ENCODE measurements around the gene TMEM203.
A peak's percentile ranks its signal among the peaks of the same experiment; 100 is the strongest.

TMEM203 gene

DNA sequence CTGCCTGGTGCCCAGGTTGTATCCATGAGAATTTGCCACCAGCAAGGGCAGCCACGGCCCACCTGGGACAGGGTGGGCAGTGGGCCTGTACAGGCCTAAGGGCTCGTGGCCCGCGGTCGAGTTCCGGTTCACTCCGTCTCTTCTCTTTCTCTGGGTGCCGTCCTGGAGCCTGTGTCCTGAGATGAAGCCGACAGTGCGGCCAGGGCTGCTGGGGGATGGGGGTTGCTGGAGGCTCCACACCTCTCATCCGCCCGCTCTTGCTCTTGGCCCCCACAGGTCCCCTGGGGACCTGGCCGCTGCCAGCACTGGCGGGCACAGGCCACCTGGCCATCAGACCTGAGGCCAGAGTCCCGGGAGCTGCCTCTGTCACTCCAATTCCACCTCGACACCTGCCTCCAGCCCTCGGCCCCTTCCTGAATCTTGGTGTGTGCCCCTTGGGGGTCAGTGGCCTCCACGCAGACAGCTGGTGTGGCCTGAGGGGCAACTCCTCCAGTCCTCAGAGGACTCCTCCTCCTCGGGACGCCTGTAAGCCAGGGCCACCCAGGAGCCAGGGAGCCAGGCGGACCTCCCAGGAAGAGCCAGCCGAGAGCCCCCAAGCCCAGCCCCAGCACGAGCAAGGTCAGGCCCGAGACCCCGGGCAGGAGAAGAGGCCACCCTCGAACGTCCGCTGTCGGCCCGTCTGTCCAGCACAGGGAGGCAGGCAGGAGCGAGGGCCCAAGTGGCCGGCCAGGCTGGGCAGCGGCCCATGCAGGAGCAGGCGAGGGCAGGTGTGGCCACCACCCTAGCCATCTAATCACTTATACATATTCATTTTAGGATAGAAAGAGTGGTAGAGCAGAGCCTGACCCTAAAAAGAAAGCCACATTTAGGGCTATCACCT, 40.8 kb downstream of the TMEM203 start:
- Histone ChIP-seq H3K4me3 (ENCODE audit: low read depth, low read length) (no peak overlapping the region), H3K9me3 (ENCODE audit: control insufficient read depth, insufficient read depth, low read depth, low read length) (no peaks in the 10 kb centered on the region), H3K27ac (ENCODE audit: low read depth, low read length) (no peak overlapping the region), H3K9ac (ENCODE audit: low read length) (no peak overlapping the region), H3K4me1 (ENCODE audit: control insufficient read depth, insufficient read depth, low read length) (no peaks in the 10 kb centered on the region), H3K27me3 (ENCODE audit: control insufficient read depth, insufficient read depth, low read length) (peaks cover 100% of the 10 kb centered on the region), H3K36me3 (ENCODE audit: control insufficient read depth, insufficient read depth, low read length) (no peaks in the 10 kb centered on the region)

DNA sequence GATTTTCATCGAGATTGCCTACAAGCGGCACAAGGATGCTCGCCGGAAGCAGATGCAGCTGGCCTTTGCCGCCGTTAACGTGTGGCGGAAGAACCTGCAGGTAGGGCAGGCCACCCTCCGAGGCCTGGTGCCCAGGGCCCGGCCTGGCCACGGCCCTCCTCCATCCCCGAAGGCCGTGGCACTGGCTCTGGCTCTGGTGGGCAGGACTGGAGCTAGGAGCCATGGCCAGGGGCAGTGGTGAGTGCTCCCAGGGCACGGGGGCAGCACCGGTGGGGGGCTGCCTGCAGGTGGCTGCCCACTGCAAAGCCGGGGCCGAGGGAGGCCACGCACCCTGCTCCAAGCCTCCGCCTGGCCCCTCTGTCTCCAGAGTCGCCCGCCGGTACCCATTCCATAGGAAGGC, 41.6 kb downstream of the TMEM203 start:
- no peaks in the 10 kb centered on the region for H3K4me1 ChIP-seq (ENCODE audit: control insufficient read depth, insufficient read depth, low read length)
- H3K4me3 ChIP-seq (ENCODE audit: low read depth, low read length) = peak overlapping the region; percentile 63; the same call in 1 of the 2 replicates
- H3K9me3 ChIP-seq (ENCODE audit: control insufficient read depth, insufficient read depth, low read depth, low read length) = no peaks in the 10 kb centered on the region
- H3K36me3 ChIP-seq (ENCODE audit: control insufficient read depth, insufficient read depth, low read length) = no peaks in the 10 kb centered on the region
- peaks cover 100% of the 10 kb centered on the region for H3K27me3 ChIP-seq (ENCODE audit: control insufficient read depth, insufficient read depth, low read length)
- H3K9ac ChIP-seq (ENCODE audit: low read length) = no peak overlapping the region
- no peak overlapping the region for H3K27ac ChIP-seq (ENCODE audit: low read depth, low read length)

DNA sequence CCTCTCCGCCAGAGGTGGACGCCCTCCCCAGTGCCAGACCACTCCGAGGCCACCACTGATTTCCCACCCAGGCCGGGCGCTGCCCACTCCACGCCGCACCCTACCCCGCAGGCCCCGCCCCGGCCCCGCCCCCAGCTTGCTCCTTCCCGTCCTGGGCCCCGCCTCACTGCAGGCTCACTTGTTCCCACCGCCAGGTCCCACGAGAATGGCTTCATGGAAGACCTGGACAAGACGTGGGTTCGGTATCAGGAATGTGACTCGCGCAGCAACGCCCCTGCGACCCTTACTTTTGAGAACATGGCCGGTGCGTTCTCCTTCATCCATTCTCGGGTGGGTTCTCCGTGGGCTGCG, 42.1 kb downstream of the TMEM203 start:
- no peaks in the 10 kb centered on the region for H3K9me3 ChIP-seq (ENCODE audit: control insufficient read depth, insufficient read depth, low read depth, low read length)
- no peak overlapping the region for H3K27ac ChIP-seq (ENCODE audit: low read depth, low read length)
- H3K4me1 ChIP-seq (ENCODE audit: control insufficient read depth, insufficient read depth, low read length) = no peaks in the 10 kb centered on the region
- no peaks in the 10 kb centered on the region for H3K36me3 ChIP-seq (ENCODE audit: control insufficient read depth, insufficient read depth, low read length)
- peak overlapping the region; percentile 63 for H3K4me3 ChIP-seq (ENCODE audit: low read depth, low read length)
- H3K27me3 ChIP-seq (ENCODE audit: control insufficient read depth, insufficient read depth, low read length) = peaks cover 100% of the 10 kb centered on the region
- no peak overlapping the region for H3K9ac ChIP-seq (ENCODE audit: low read length)

GRCh38 chr9:137162505-137163364, 42.7 kb downstream of the TMEM203 start:
- Histone ChIP-seq H3K9ac (ENCODE audit: low read length) (no peak overlapping the region), H3K36me3 (ENCODE audit: control insufficient read depth, insufficient read depth, low read length) (no peaks in the 10 kb centered on the region), H3K27ac (ENCODE audit: low read depth, low read length) (no peak overlapping the region), H3K27me3 (ENCODE audit: control insufficient read depth, insufficient read depth, low read length) (peaks cover 100% of the 10 kb centered on the region), H3K4me1 (ENCODE audit: control insufficient read depth, insufficient read depth, low read length) (no peaks in the 10 kb centered on the region), H3K4me3 (ENCODE audit: low read depth, low read length) (peak overlapping the region; percentile 63), H3K9me3 (ENCODE audit: control insufficient read depth, insufficient read depth, low read depth, low read length) (no peaks in the 10 kb centered on the region)

GRCh38 chr9:137161558-137162486, 43.6 kb downstream of the TMEM203 start:
- Histone ChIP-seq H3K4me3 (ENCODE audit: low read depth, low read length) (peak overlapping the region; percentile 63), H3K27me3 (ENCODE audit: control insufficient read depth, insufficient read depth, low read length) (peaks cover 99% of the 10 kb centered on the region), H3K27ac (ENCODE audit: low read depth, low read length) (no peak overlapping the region), H3K36me3 (ENCODE audit: control insufficient read depth, insufficient read depth, low read length) (no peaks in the 10 kb centered on the region), H3K9me3 (ENCODE audit: control insufficient read depth, insufficient read depth, low read depth, low read length) (no peaks in the 10 kb centered on the region), H3K9ac (ENCODE audit: low read length) (no peak overlapping the region), H3K4me1 (ENCODE audit: control insufficient read depth, insufficient read depth, low read length) (peaks cover 3% of the 10 kb centered on the region; the same call in 1 of the 2 replicates)

DNA sequence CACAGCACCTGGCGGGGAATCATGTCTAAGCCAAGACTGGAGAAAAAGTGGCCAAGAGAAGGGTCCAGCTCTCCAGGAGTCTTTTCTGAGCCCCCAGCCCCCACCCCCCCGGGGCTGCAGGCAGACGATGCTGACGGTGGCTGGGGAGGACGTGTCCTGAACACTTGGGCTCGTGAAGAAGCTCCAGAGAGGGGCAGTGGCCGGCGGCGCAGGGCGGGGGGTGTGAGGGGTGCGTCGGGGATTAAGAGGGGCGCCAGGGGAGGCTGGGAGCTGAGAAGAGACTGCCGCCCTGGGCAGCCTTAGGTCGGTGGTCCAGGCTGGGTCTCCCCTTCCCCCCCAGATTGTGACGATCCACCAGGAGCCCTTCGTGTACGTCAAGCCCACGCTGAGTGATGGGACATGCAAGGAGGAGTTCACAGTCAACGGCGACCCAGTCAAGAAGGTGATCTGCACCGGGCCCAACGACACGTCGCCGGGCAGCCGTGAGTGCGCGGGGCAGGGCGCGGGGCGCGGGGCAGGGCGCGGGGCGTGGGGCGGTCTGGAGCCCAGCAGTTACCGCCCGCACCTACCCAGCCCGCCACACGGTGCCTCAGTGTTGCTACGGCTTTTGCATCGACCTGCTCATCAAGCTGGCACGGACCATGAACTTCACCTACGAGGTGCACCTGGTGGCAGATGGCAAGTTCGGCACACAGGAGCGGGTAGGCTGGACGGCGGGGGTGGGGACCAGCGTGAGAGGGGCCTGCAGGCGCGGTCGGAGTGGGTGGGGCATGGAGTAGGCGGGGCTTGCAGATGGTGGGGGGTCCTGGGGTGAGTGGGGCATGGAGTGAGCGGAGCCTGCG, 44.5 kb downstream of the TMEM203 start:
- Histone ChIP-seq H3K9me3 (ENCODE audit: control insufficient read depth, insufficient read depth, low read depth, low read length) (no peaks in the 10 kb centered on the region), H3K36me3 (ENCODE audit: control insufficient read depth, insufficient read depth, low read length) (no peaks in the 10 kb centered on the region), H3K9ac (ENCODE audit: low read length) (no peak overlapping the region), H3K27me3 (ENCODE audit: control insufficient read depth, insufficient read depth, low read length) (peaks cover 99% of the 10 kb centered on the region), H3K4me3 (ENCODE audit: low read depth, low read length) (peak overlapping the region; percentile 46), H3K27ac (ENCODE audit: low read depth, low read length) (no peak overlapping the region), H3K4me1 (ENCODE audit: control insufficient read depth, insufficient read depth, low read length) (peaks cover 6% of the 10 kb centered on the region; the same call in 1 of the 2 replicates)

DNA sequence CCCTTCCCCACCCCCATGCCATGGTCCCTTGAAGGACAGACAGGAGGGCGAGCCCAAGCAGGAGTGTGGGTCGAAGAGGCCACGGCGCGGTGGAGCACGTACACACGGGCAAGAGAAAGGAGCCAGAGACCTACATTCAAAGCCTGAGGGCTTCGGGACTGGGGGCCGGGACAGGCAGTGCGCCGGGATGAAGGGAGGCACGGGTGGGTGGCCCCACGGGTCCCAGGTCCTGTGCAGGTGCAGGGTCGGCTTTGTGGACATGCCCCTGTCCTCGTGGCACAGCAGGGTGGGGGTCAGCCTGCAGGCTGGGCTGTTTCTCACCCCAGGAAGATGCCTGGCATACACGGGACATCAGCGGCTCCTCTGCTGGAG, 45.4 kb downstream of the TMEM203 start:
- Histone ChIP-seq H3K4me3 (ENCODE audit: low read depth, low read length) (no peak overlapping the region), H3K4me1 (ENCODE audit: control insufficient read depth, insufficient read depth, low read length) (peaks cover 6% of the 10 kb centered on the region; the same call in 1 of the 2 replicates), H3K27me3 (ENCODE audit: control insufficient read depth, insufficient read depth, low read length) (peaks cover 99% of the 10 kb centered on the region)

DNA sequence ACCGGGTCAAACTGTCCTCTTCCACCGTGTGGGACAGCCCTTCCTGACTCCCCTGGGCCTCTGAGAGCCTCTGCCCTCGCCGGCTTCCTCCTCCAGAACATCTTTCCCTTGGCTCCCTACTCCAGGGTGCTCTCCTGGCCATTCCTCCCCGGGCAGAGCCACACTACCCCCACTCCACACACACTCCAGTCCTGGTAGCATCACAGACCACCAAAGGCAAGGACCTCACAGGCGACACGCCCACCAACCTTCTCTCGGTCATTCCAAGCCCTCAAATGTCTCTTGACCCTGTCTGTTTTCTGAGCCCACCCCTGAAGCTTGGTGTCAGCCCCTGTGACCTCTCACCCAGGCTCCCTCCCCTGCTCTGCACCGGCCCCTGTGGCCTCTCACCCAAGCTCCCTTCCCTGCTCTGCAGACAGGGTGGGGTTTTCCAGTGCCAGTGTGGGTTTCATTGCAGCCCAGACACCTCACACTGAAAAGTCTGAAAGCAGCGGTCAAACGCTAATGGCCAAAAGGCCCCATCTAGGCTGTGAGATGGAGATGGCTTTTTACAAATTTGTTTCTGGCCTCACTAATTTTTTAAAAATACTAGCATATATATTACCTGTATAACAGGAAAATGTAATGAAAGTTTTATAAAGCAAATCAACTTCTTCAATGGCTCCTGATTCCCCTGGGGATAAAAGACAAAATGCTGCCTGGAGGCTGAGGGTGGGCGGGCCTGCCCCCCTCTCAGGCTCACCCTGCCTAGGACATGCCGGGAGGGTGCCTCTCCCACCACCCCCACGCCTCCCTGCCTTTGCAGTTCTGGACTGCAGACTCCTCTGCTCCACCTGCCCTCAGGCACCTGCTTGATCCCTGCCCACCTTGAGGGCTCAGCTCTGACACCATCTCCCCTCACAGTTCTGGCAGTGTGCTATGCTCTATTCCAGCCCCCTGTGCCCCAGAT, 46.1 kb downstream of the TMEM203 start:
- peaks cover 98% of the 10 kb centered on the region for H3K27me3 ChIP-seq (ENCODE audit: control insufficient read depth, insufficient read depth, low read length)
- peaks cover 6% of the 10 kb centered on the region; the same call in 1 of the 2 replicates for H3K4me1 ChIP-seq (ENCODE audit: control insufficient read depth, insufficient read depth, low read length)
- H3K9me3 ChIP-seq (ENCODE audit: control insufficient read depth, insufficient read depth, low read depth, low read length) = no peaks in the 10 kb centered on the region
- H3K9ac ChIP-seq (ENCODE audit: low read length) = no peak overlapping the region
- no peak overlapping the region for H3K4me3 ChIP-seq (ENCODE audit: low read depth, low read length)
- no peaks in the 10 kb centered on the region for H3K36me3 ChIP-seq (ENCODE audit: control insufficient read depth, insufficient read depth, low read length)
- no peak overlapping the region for H3K27ac ChIP-seq (ENCODE audit: low read depth, low read length)

More for the DNA sequence above, 45.4 kb downstream of the TMEM203 start:
- Histone ChIP-seq H3K27ac (ENCODE audit: low read depth, low read length) (no peak overlapping the region), H3K9ac (ENCODE audit: low read length) (no peak overlapping the region), H3K36me3 (ENCODE audit: control insufficient read depth, insufficient read depth, low read length) (no peaks in the 10 kb centered on the region), H3K9me3 (ENCODE audit: control insufficient read depth, insufficient read depth, low read depth, low read length) (no peaks in the 10 kb centered on the region)

DNA sequence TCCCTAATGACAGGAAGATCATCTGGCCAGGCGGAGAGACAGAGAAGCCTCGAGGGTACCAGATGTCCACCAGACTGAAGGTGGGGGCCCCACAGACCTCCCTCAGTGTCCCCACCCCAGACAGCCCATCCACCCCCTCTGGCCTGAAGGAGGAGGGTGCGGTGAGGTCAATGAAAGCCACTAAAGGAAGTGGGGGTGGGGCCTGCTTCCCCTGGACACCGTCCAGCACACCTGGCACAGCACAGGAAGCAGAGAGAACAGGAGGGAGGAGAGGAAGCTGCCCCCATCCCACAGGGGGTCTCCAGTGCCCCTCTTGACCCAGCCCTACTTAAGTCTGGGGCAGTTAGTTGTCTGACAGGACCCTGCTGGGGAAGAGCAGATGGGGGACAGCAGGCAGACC, 46.8 kb downstream of the TMEM203 start:
- Histone ChIP-seq H3K27ac (ENCODE audit: low read depth, low read length) (no peak overlapping the region), H3K9me3 (ENCODE audit: control insufficient read depth, insufficient read depth, low read depth, low read length) (no peaks in the 10 kb centered on the region), H3K36me3 (ENCODE audit: control insufficient read depth, insufficient read depth, low read length) (no peaks in the 10 kb centered on the region), H3K4me3 (ENCODE audit: low read depth, low read length) (no peak overlapping the region), H3K9ac (ENCODE audit: low read length) (no peak overlapping the region), H3K27me3 (ENCODE audit: control insufficient read depth, insufficient read depth, low read length) (peaks cover 90% of the 10 kb centered on the region), H3K4me1 (ENCODE audit: control insufficient read depth, insufficient read depth, low read length) (peaks cover 6% of the 10 kb centered on the region; the same call in 1 of the 2 replicates)

All from HUES6 (cell line).